ENCODE measurements around the gene CD101. TPM values are rescaled to one million over a fixed set of nuclear protein-coding genes. Genes with fewer than 3 reads are reported as not detected.

CD101 gene
- polyA plus RNA-seq, 3 donors, result 27.2 to 101 (median 54.7) TPM

DNA sequence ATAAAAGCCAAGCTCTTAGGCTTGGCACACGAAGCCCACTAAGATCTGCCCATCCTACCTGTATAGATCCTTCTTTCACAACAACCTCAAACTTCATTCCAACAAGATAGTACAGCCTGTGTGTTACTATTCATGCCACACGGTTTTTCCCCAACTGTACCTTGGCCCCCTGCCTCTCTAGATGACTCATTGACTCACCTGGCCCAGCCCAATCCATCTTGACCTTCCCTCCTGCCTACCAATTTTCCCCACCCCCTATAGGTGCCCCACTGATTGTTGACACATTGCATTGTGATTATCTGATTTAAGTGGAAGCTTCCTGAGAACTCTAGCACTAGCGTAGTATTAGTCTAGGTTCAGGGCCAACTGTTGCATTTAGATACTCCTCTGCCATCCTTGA lies 2.0 kb upstream of the CD101 start:
- no peaks in the 10 kb centered on the region for H3K9me3 ChIP-seq (replicated peaks in 1 of 2; ENCODE audit: control insufficient read depth in 1 of 2, insufficient read depth in 1 of 2, low read length in 2 of 2)
- H3K4me3 ChIP-seq (replicated peaks in 1 of 3; ENCODE audit: low read depth in 2 of 3, low read length in 3 of 3), result no peak overlapping the region
- no peaks in the 10 kb centered on the region for H3K9me3 Mint-ChIP-seq
- H3K27ac ChIP-seq (ENCODE audit: low read depth in 1 of 2, low read length in 2 of 2), result peak overlapping the region in 1 of 2 donors; percentile 67
- H3K9ac ChIP-seq (ENCODE audit: insufficient read depth, low read length, poor library complexity, severe bottlenecking), result no peak overlapping the region
- peak overlapping the region in 6 of 7 donors; percentile 80 to 99 (median 92) for H3K27ac Mint-ChIP-seq
- no peak overlapping the region for H3K4me3 Mint-ChIP-seq
- H3K4me1 Mint-ChIP-seq, result peaks cover 82% of the 10 kb centered on the region
- DNase-seq, result no peak
- H3K27me3 Mint-ChIP-seq (ENCODE audit: low read depth in 3 of 3), result peaks cover 0 to 7% (median 2%) of the 10 kb centered on the region in 3 donors
- TF ChIP-seq, protein P1, sequence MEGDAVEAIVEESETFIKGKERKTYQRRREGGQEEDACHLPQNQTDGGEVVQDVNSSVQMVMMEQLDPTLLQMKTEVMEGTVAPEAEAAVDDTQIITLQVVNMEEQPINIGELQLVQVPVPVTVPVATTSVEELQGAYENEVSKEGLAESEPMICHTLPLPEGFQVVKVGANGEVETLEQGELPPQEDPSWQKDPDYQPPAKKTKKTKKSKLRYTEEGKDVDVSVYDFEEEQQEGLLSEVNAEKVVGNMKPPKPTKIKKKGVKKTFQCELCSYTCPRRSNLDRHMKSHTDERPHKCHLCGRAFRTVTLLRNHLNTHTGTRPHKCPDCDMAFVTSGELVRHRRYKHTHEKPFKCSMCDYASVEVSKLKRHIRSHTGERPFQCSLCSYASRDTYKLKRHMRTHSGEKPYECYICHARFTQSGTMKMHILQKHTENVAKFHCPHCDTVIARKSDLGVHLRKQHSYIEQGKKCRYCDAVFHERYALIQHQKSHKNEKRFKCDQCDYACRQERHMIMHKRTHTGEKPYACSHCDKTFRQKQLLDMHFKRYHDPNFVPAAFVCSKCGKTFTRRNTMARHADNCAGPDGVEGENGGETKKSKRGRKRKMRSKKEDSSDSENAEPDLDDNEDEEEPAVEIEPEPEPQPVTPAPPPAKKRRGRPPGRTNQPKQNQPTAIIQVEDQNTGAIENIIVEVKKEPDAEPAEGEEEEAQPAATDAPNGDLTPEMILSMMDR (IDR thresholded peaks at IDR 0.05), result no peak
- H3K27me3 ChIP-seq (ENCODE audit: control insufficient read depth in 2 of 2, insufficient read depth in 2 of 2, low read length in 2 of 2), result no peaks in the 10 kb centered on the region
- intact Hi-C loops (cut with micrococcal nuclease), result loop anchor here in 1 of 2 donors (10.0 kb wide), 1 partner anchor 625 kb away; the partner anchor contains the start of gene ATP1A1
- peaks cover 51 to 85% of the 10 kb centered on the region in 2 donors for H3K4me1 ChIP-seq (ENCODE audit: control insufficient read depth in 1 of 2, insufficient read depth in 2 of 2, low read length in 2 of 2)
- peaks cover 4 to 5% of the 10 kb centered on the region in 2 donors for H3K36me3 Mint-ChIP-seq
- no peaks in the 10 kb centered on the region for H4K20me1 ChIP-seq (ENCODE audit: insufficient read depth, low read length)
- no peaks in the 10 kb centered on the region for H3K36me3 ChIP-seq (replicated peaks in 1 of 2; ENCODE audit: control insufficient read depth in 1 of 2, insufficient read depth in 2 of 2, low read length in 2 of 2)
- H2AFZ ChIP-seq (ENCODE audit: insufficient read depth, low read depth, low read length, poor library complexity, severe bottlenecking), result no peak overlapping the region
- WGBS (ENCODE audit: insufficient coverage), result 83% methylated on average over 3 of the region's 3 CpGs
- H3K4me2 ChIP-seq (replicated peaks; ENCODE audit: extremely low read depth, low read length, poor library complexity, severe bottlenecking), result no peak overlapping the region
- H3K79me2 ChIP-seq (ENCODE audit: insufficient read depth, low read length), result peaks cover 12% of the 10 kb centered on the region

DNA sequence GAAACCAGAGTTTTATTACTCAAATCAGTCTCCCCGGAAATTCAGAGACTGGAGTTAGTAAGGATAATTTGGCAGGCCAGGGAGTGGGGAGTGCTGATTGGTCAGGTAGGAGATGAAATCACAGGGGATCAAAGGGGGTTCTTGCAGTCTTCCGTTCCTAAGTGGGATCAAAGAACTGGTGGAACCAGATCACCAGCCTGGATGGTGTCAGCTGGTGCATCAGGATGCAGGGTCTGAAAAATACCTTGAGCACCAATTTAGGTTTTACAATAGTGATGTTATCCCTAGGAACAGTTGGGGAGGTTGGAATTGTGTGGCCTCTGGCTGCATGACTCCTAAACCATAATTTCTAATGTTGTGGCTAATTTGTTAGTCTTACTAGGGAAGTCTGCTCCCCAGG lies 1.4 kb upstream of the CD101 start:
- Mint-ChIP-seq H3K9me3 (no peaks in the 10 kb centered on the region), H3K27ac (peak overlapping the region; percentile 81 to 99 (median 92)), H3K4me3 (no peak overlapping the region), H3K27me3 (ENCODE audit: low read depth in 3 of 3) (peaks cover 0 to 7% (median 2%) of the 10 kb centered on the region in 3 donors), H3K36me3 (peaks cover 4 to 5% of the 10 kb centered on the region in 2 donors), H3K4me1 (peaks cover 82% of the 10 kb centered on the region)
- H4K20me1 ChIP-seq (ENCODE audit: insufficient read depth, low read length), result no peaks in the 10 kb centered on the region
- H3K27me3 ChIP-seq (ENCODE audit: control insufficient read depth in 2 of 2, insufficient read depth in 2 of 2, low read length in 2 of 2), result no peaks in the 10 kb centered on the region
- WGBS (ENCODE audit: insufficient coverage), result 100% methylated on average over 2 of the region's 2 CpGs
- no peak overlapping the region for H3K9ac ChIP-seq (ENCODE audit: insufficient read depth, low read length, poor library complexity, severe bottlenecking)
- DNase-seq, result no peak
- H3K79me2 ChIP-seq (ENCODE audit: insufficient read depth, low read length), result peaks cover 16% of the 10 kb centered on the region
- H3K9me3 ChIP-seq (replicated peaks in 1 of 2; ENCODE audit: control insufficient read depth in 1 of 2, insufficient read depth in 1 of 2, low read length in 2 of 2), result no peaks in the 10 kb centered on the region
- H3K27ac ChIP-seq (ENCODE audit: low read depth in 1 of 2, low read length in 2 of 2), result peak overlapping the region in 1 of 2 donors; percentile 67
- no peak overlapping the region for H2AFZ ChIP-seq (ENCODE audit: insufficient read depth, low read depth, low read length, poor library complexity, severe bottlenecking)
- H3K4me2 ChIP-seq (replicated peaks; ENCODE audit: extremely low read depth, low read length, poor library complexity, severe bottlenecking), result no peak overlapping the region
- peaks cover 54 to 85% of the 10 kb centered on the region in 2 donors for H3K4me1 ChIP-seq (ENCODE audit: control insufficient read depth in 1 of 2, insufficient read depth in 2 of 2, low read length in 2 of 2)
- intact Hi-C loops (cut with micrococcal nuclease), result loop anchor here in 1 of 2 donors (5.0 to 10.0 kb wide), 2 partner anchors 52 to 425 kb away; partner anchors contain the start of gene CD58
- no peaks in the 10 kb centered on the region for H3K36me3 ChIP-seq (replicated peaks in 1 of 2; ENCODE audit: control insufficient read depth in 1 of 2, insufficient read depth in 2 of 2, low read length in 2 of 2)
- TF ChIP-seq, protein P1 (IDR thresholded peaks at IDR 0.05), result no peak
- H3K4me3 ChIP-seq (replicated peaks in 1 of 3; ENCODE audit: low read depth in 2 of 3, low read length in 3 of 3), result no peak overlapping the region

Data from CD14-positive monocyte (primary cell).